Daoy (cell line): ENCODE measurements around the gene DYNC1LI2. TPM values are rescaled to one million over a fixed set of nuclear protein-coding genes. Genes with fewer than 3 reads are reported as not detected.

ENCODE experiments used
- DNase-seq: peaks from one replicate; pipeline ENCODE4 v3.0.0-alpha.2; 2015; ENCODE audit warnings: low read depth
- total RNA-seq: library from RNA; depleted of rRNA; stranded (reverse); fragments of >200 nt; shearing (Covaris generic); gene quantifications from 2 replicates; pipeline ENCODE4 v1.2.3, GENCODE V29; 2014

The DYNC1LI2 gene
- total RNA-seq, 1 experiment from 2014 or later: 97.8 TPM

DNA sequence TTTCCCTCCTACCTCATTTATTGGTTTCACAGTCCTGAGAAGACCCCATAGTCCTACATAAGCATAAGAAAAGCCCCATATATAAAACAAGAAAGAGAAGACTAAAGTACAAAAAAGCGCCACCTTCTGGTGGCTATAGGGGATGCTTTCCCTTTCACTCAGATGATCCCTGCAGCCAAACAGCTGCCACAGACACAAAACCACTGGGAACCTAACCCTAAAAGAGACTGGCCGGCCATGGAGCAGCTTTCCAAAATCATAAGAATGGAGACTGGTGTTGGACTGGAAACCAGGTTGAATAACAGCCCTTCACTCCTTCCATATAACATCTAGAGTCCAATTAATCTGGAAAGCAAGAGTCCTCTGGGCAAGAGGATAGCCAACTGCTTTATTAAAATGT, 11.4 kb downstream of the DYNC1LI2 start:
- peak; percentile 21 for DNase-seq

GRCh38 chr16:66735891-66736290, 15.5 kb downstream of the DYNC1LI2 start:
- no peak for DNase-seq

- DNase-seq: no peak
These were observed 20.3 kb downstream of the DYNC1LI2 start for GRCh38 chr16:66731101-66731500.

GRCh38 chr16:66728804-66729203, 22.6 kb downstream of the DYNC1LI2 start:
- no peak for DNase-seq

DNA sequence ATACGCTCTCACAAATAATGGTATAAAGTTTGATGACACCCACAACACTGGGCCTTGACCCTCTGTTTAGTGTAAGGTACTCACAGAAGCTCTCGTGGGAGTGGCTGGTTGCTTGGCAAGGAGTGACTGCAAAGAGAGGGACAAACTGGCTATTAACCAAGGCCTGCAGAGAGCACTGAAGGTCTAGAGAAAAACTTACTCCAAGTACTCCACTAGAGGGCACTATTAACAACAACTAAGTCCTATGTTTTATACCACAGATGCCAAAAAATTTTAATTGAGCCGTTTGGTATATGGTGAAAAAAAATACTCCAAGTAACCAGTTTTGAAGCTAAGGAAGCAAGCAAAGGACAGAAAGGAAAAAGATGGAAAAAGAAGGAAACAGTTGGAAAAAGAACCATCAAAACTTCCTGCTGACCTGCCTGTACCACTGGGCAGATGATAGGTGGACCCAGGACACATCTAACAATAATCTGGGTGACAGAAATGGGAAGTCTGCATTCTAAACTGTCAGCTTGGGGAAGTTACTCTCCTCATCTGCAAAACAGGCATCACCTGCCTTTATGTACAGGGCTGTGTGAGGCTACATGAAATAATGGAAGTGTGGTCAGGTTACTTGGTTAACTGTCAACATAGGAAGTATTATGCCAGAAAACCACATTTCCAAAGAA, 23.2 kb downstream of the DYNC1LI2 start:
- no peak for DNase-seq

DNA sequence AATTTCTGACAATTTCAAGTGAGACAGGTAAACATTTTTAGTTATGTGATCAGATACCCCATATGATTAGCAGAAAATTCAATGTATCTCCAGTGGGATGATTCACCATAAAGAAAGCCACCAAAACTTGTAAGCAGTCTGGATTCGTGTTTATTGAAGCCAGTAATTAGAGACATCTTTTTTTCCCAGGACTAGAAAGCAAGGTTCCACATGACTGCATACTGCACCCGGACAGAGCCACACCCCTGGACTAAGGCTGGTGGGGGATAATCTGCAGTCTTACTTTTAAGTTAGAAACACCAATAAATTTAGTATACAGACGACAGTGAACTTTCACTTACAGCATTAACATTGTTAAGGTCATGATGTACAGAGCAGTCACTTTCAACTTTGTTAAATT, 30.6 kb downstream of the DYNC1LI2 start:
- DNase-seq: no peak

GRCh38 chr16:66719246-66719645, 32.2 kb downstream of the DYNC1LI2 start:
- DNase-seq: no peak

DNA sequence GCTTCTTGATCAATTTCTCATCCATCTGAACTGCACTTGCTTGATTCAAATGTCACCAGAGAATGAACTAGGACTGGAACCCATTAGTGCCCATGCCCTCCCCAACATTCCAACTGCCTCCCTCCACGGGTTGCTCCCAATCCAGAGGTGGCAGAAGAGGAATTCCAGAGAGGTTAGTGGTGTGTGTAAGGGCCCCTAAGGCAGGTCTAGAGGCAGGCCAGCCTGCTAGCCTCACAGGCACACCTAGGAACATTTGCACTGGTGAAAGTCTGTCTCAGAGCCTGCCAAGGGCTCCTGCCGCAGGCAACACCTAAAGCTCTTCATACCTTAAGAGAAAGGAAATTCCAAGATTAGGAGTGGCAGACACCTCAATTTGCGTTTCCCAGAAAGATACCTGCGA, 33.6 kb downstream of the DYNC1LI2 start:
- no peak for DNase-seq

DNA sequence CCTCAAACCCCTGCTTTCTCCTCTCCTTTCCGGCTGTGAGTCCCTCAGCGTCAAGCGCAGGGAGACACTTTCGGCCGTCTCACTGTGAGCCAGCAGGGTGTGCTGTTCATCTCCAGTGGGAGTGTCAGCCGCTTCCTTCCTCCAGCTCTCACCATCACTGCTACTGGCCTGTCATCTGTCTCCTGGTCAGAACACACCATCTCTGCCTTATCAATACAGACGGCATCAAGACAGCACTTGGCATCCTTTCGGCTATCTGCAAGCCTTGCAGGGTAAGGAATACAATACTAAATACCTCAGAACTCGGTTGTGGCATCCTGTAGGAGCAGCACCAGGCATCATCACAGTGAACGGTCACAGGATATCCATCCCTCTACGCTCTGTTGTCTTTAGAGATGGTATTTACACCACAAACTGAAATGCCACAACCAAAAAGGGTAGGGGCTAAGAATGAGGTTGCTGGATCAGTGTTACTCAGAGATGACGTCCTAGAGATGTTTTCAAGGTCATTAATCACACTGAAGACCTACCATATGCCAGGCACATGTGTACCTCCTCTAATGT, 34.2 kb downstream of the DYNC1LI2 start:
- DNase-seq: peak; percentile 35

DNA sequence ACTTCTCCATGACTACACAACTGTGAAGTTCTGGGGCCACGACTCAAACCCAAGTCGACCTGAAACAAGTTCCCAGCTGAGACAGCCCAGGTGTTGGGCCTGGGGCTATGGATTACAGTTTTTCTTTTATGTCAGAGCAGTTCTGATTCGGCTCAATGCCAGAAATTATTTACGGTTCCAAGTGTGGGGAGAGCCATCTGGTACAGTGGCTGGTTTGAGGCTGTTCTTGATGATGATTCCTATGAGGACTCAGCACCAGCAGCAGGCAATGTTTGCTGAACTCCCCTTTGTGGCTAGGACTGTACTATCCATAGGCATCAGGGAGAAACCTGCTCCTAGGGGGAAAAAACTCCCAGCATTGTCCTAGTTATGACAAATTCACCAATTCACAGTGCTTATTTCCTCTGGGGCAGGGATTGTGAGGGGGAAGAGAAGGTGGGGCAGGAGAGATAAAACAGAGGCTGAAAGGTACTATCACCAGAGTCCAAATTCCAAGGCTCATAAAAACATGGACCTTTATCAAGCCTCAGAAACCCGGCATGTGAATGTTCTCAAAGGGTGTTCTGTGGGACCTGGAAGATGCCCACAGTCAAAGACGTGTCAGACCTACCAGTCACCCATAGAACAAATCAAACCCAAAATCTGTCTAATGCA, 36.6 kb downstream of the DYNC1LI2 start:
- no peak for DNase-seq

GRCh38 chr16:66714062-66714461, 37.3 kb downstream of the DYNC1LI2 start:
- no peak for DNase-seq

DNA sequence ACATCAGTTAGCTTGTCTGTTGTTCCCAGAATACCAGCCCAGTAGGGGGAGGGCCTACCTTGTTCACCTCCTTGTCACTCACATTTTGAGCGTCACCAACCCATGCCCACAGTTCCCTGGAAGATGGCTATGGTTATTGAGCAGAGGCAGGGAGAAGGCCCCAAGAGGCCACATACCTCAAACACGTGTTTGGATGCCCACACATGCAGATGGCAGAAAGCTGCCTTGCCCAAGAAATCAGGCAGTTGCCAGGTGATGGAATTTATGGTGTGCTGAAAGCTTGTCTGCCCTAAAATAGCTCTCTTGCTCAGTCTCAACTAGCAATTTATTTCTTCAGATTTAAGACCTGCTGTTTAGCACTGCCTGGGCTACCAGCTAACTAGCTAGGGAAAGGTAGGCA, 38.3 kb downstream of the DYNC1LI2 start:
- no peak for DNase-seq

- no peak for DNase-seq
These were observed 38.9 kb downstream of the DYNC1LI2 start for GRCh38 chr16:66712512-66712911.

- DNase-seq: no peak
These were observed 39.8 kb downstream of the DYNC1LI2 start for GRCh38 chr16:66711581-66711980.

DNA sequence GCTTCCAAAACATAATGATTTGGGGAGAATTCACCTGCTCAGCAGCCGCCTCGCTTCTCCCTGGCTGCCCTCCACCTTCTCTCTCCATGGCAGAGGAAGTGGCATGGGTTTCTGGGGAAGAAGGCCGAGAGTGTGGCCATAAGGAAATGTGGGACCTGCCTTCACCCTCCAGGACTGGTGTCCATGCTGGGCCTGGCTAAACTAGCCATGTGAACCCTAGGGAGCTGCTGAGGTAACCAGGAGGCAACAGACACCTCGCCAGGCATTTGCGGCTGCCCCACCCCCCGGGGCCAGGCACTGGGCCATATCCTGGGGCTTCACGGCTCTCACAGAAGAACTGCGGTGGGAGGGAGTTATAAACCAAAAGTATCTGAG, 44.9 kb downstream of the DYNC1LI2 start:
- DNase-seq: peak; percentile 35

DNA sequence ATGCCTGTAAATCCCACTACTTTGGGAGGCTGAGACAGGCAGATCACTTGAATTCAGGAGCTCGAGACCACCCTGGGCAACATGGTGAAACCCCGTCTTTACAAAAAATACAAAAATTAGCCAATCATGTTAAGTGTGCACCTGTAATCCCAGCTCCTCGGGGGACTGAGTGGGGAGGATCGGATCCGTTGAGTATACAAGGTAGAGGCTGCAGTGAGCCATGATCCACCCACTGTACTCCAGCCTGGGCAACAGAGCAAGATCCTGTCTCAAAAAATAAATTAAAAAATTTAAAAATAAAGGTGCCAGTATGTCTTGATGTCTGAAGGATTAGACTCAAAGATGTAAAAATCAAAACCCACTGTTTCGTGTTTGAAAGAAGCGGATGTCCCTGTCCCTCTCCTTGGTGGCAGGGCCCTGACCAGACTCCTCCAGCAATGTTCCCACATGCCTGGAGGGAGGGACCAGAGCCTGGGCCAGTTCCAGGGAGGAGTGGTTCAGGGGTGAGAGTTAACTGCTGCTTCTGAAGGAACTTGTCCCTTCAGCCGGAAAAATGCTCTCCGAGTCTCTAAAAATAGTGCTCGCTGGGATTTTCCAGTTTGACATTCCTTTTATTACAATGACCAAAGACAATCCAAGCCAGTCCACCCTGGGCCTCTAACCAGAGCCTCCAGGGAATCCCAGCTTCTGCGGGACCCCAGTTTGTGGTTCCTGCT, 45.5 kb downstream of the DYNC1LI2 start:
- peak; percentile 12 for DNase-seq

GRCh38 chr16:66703406-66704215, 47.8 kb downstream of the DYNC1LI2 start:
- DNase-seq: no peak

- no peak for DNase-seq
These were observed 49.9 kb downstream of the DYNC1LI2 start for GRCh38 chr16:66701516-66701915.

DNA sequence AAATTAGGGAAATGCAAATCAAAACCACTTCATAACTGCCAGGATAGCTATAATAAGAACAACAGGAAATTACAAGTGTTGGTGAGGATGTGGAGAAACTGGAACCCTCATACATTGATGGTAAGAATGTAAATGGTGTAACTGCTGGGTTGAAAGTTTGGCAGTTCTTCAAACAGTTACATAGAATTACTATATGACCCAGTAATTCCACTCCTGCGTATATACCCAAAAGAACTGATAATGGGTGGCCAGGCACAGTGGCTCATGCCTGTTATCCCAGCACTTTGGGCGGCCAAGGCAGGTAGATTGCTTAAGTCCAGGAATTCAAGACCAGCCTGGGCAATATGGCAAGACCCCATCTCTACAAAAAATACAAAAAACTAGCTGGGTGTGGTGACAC, 50.4 kb downstream of the DYNC1LI2 start:
- DNase-seq: no peak

DNA sequence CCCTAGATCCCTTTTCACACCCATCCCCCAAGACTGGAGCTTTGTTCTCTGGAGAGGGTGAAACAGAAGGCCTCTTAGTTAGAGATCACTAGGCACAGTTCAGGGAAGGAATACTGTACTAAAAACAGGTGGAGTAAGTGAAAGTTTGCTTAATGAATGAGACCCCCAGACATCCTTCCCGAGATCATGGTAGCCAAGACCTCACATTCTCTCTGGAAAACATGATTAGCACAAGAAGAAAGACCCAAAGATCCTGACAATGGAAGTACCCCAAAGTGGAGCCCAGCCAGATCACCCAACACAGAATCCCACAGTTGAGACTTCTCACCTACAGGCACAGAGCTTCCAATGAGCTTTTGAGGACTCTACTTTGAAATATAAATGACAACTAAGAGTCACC, 51.5 kb downstream of the DYNC1LI2 start:
- no peak for DNase-seq

DNA sequence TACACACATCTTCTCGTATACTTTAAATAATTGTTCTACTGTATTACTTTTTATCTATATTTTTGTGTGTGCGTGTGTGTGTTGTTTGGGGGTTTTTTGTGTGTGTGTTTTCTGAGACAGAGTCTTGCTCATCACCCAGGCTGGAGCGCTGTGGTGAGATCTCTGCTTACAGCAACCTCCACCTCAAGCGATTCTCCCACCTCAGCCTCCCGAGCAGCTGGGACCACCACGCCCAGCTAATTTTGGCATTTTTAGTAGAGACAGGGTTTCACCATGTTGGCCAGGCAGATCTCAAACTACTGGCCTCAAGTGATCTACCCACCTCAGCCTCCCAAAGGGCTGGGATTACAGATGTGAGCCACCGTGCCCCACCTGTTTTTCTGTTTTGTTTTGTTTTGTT, 53.4 kb downstream of the DYNC1LI2 start:
- DNase-seq: no peak
